Smooth muscle cell (in vitro differentiated cells): ENCODE measurements around the gene TMEM170A. TPM values are rescaled to one million over a fixed set of nuclear protein-coding genes. Genes with fewer than 3 reads are reported as not detected.

Experiments used
- DNase-seq: peaks from one replicate; lab custom pipeline; 2025; ENCODE audit not compliant: unreplicated experiment; lab: John Stamatoyannopoulos, UW
- H2AFZ ChIP-seq: fragments of 200-600 bp; sonication (generic); 2 replicates; pipeline ENCODE4 v1.6.0; 2016; ENCODE audit warnings: antibody characterized with exemption, low read depth, mild to moderate bottlenecking
- H3F3A ChIP-seq: fragments of 200-600 bp; sonication (generic); 2 replicates; pipeline ENCODE4 v1.6.0; 2017; ENCODE audit warnings: antibody characterized with exemption, low read depth
- H3K27ac ChIP-seq: fragments of 200-600 bp; sonication (generic); 2 replicates; pipeline ENCODE4 v1.5.1; 2016; ENCODE audit warnings: low read depth, mild to moderate bottlenecking
- H3K27me3 ChIP-seq: fragments of 200-600 bp; sonication (generic); 2 replicates; pipeline ENCODE4 v1.6.1; 2016; ENCODE audit warnings: low read depth, mild to moderate bottlenecking
- H3K36me3 ChIP-seq: fragments of 200-600 bp; sonication (generic); 2 replicates; pipeline ENCODE4 v1.5.1; 2016; ENCODE audit warnings: low read depth
- H3K4me1 ChIP-seq: fragments of 200-600 bp; sonication (generic); 2 replicates; pipeline ENCODE4 v1.5.1; 2016; ENCODE audit warnings: low read depth
- H3K4me2 ChIP-seq: fragments of 200-600 bp; sonication (generic); 2 replicates; pipeline ENCODE4 v1.6.0; 2016; ENCODE audit warnings: mild to moderate bottlenecking
- H3K4me3 ChIP-seq: fragments of 200-600 bp; sonication (generic); 2 replicates; pipeline ENCODE4 v1.5.1; 2016; ENCODE audit warnings: mild to moderate bottlenecking
- H3K79me2 ChIP-seq: fragments of 200-600 bp; sonication (generic); 2 replicates; pipeline ENCODE4 v1.6.0; 2016; ENCODE audit warnings: low read depth, mild to moderate bottlenecking
- H3K9ac ChIP-seq: fragments of 200-600 bp; sonication (generic); 2 replicates; pipeline ENCODE4 v1.6.0; 2016; ENCODE audit warnings: low read depth
- H3K9me3 ChIP-seq: fragments of 200-600 bp; sonication (generic); replicated peaks from 2 replicates; pipeline ENCODE4 v1.5.1; 2016; ENCODE audit warnings: low read depth
- H4K20me1 ChIP-seq: fragments of 200-600 bp; sonication (generic); 2 replicates; pipeline ENCODE4 v1.6.0; 2016; ENCODE audit warnings: low read depth
- CTCF ChIP-seq: fragments of 200-600 bp; sonication (generic); IDR thresholded peaks from 2 replicates; pipeline ENCODE4 v1.5.1; 2017; ENCODE audit warnings: borderline replicate concordance, mild to moderate bottlenecking, antibody characterized with exemption; ENCODE audit not compliant: insufficient read depth, poor library complexity, severe bottlenecking
- WGBS: methylation state at CpG from one replicate; pipeline ENCODE4 v1.1.7; 2016; ENCODE audit warnings: low lambda C conversion rate; 5-methylcytosine and 5-hydroxymethylcytosine counted together
- polyA plus RNA-seq: library from polyadenylated mRNA; unstranded; fragments of >200 nt; fragmentation: Nextera tagmentation; extraction: Ambion mirVana; gene quantifications from 2 replicates; pipeline ENCODE4 v1.2.1, GENCODE V29; 2016
- total RNA-seq: library from RNA; depleted of rRNA; stranded (reverse); fragments of >200 nt; gene quantifications from 2 replicates; pipeline ENCODE4 v1.2.3, GENCODE V29; 2014

Gene TMEM170A
- total and polyA plus RNA-seq, 2 experiments from 2014 or later, result 10.0 to 12.9 TPM

GRCh38 chr16:75491876-75492275 lies 27.4 kb upstream of the TMEM170A start:
- Histone ChIP-seq H3K4me1 (peaks cover 5% of the 10 kb centered on the region), H4K20me1 (no peaks in the 10 kb centered on the region), H3F3A (no peaks in the 10 kb centered on the region), H3K4me3 (no peak overlapping the region), H3K36me3 (no peaks in the 10 kb centered on the region), H3K4me2 (no peak overlapping the region), H3K9ac (no peak overlapping the region), H3K27ac (no peak overlapping the region), H3K27me3 (peaks cover 4% of the 10 kb centered on the region), H2AFZ (no peak overlapping the region), H3K79me2 (no peaks in the 10 kb centered on the region), H3K9me3 (no peaks in the 10 kb centered on the region)
- TF ChIP-seq CTCF, result no peak
- DNase-seq, result no peak
- WGBS, result 94% methylated on average over 1 of the region's 1 CpG

GRCh38 chr16:75488322-75488721 lies 23.8 kb upstream of the TMEM170A start:
- Histone ChIP-seq H3K27me3 (no peaks in the 10 kb centered on the region), H3K27ac (no peak overlapping the region), H3K9ac (no peak overlapping the region), H3K4me3 (no peak overlapping the region), H3K4me2 (no peak overlapping the region), H3K4me1 (no peaks in the 10 kb centered on the region), H3F3A (no peaks in the 10 kb centered on the region), H3K9me3 (no peaks in the 10 kb centered on the region), H4K20me1 (no peaks in the 10 kb centered on the region), H3K36me3 (no peaks in the 10 kb centered on the region), H3K79me2 (no peaks in the 10 kb centered on the region), H2AFZ (no peak overlapping the region)
- WGBS, result 87% methylated on average over 2 of the region's 2 CpGs
- no peak for DNase-seq
- no peak for TF ChIP-seq CTCF

DNA sequence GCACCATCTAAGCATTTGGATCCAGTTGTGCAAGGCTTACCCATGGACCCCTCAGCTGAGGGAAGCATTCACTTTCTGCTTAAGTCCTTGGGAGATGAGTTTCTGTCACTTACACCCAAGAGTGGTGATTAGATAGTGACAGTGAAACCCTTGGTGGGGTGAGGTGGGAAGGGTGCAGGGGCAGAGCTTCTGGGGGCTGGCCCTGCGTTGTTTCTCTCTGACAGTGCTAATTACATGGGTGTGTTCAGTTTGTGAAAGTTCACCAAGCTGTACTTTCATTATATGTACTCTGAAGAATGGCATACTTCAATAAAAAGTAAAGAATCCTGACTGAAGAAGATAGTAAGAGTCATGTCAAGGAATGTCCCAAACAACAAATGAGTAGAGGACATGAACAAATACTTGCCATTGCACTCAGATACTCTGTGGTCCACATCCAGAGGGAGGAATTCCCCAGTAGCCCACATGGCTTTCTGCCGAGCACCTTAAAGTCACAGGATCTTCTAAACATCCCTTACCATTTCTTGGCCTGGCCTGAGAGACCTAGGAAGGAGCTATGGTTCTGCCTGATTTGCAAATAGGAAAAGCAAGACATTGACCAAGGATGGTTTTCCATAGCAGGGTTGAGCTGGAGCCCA lies 22.3 kb upstream of the TMEM170A start:
- Histone ChIP-seq H3K27me3 (no peaks in the 10 kb centered on the region), H3K4me3 (no peak overlapping the region), H3K9me3 (no peaks in the 10 kb centered on the region), H2AFZ (no peak overlapping the region), H3K79me2 (no peaks in the 10 kb centered on the region), H3K9ac (no peak overlapping the region), H3K4me1 (no peaks in the 10 kb centered on the region), H3K36me3 (no peaks in the 10 kb centered on the region), H3K4me2 (no peak overlapping the region), H4K20me1 (no peaks in the 10 kb centered on the region), H3K27ac (no peak overlapping the region), H3F3A (no peaks in the 10 kb centered on the region)
- DNase-seq, result no peak
- 76% methylated on average over 2 of the region's 2 CpGs for WGBS
- no peak for TF ChIP-seq CTCF
